GM13977 (cell line): ENCODE data around the gene HHAT.

Experiments
- DNase-seq: peaks from one replicate; pipeline ENCODE4 v3.0.0; 2012; ENCODE audit warnings: low spot score
- CTCF ChIP-seq: IDR thresholded peaks from 2 replicates; pipeline ENCODE4 v1.5.1; 2012; ENCODE audit warnings: mild to moderate bottlenecking, control low read depth; ENCODE audit not compliant: insufficient read depth; ENCODE audit errors: extremely low read depth, missing control alignments
- in situ Hi-C: fragments of 300-500 bp; cut with MboI; formaldehyde crosslinking; loops from one replicate; pipeline ENCODE4 v1.12.0; 2022; ENCODE audit warnings: low sequenced_read_pairs, low pct_unique_long_range_greater_than_20kb, mixed read lengths, inconsistent platforms; ENCODE audit not compliant: unreplicated experiment

HHAT gene

DNA sequence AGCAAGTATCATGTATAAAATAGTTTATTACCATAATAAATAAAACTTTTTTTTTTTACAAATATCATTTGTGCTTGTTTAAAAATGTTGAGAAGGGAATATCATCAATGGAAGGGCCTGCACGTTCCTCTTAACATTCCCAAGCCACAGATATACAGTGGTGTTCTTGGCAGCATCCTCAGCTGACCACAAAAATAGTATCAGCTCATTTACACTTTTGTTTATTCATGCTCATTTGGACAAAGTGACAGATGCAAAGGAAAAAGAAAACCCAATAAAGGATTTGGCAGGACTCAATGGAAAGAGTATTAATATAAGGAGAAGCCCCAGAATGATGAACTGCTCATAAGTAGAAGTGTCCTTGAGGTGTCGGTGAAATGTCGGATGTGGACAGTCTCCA, 349.6 kb downstream of the HHAT start:
- TF ChIP-seq CTCF, result no peak
- DNase-seq, result no peak
- in situ Hi-C loops, result no loop called here

- no peak for DNase-seq
- in situ Hi-C loops, result no loop called here
- TF ChIP-seq CTCF, result no peak
These were observed 352.5 kb downstream of the HHAT start for GRCh38 chr1:210681158-210681557.

DNA sequence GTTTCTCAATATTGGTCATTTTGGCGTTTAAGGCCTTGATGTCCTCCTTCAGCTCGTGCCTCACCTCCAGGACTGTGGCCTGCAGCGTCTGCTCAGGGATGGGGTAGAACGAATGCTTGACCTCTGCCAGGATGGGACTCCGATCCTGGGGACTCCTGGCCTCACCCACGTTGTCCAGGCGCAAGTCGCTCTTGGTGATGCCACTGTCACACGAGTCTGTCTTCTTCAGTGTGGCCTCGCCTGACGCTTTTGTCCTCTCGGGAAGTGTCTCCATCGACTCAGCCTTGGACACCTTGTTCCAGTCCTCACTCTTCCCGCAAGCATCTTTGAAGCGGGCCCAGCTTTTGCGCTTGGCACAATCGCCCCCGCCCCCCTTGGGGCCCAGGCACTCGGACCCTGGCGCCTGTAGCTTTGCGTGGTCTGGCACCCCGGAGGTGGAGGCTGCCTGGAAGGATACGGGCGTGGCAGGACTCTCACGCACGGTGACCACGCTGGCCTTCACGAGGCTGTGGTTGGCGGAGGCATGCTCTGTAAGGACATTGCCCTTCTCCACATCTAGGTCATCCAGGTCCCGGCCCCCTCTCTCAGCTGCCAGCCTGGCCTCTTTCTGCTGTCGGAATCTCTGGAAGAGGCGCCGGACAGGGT, 354.8 kb downstream of the HHAT start:
- in situ Hi-C loops, result no loop called here
- TF ChIP-seq CTCF, result no peak
- DNase-seq, result no peak

DNA sequence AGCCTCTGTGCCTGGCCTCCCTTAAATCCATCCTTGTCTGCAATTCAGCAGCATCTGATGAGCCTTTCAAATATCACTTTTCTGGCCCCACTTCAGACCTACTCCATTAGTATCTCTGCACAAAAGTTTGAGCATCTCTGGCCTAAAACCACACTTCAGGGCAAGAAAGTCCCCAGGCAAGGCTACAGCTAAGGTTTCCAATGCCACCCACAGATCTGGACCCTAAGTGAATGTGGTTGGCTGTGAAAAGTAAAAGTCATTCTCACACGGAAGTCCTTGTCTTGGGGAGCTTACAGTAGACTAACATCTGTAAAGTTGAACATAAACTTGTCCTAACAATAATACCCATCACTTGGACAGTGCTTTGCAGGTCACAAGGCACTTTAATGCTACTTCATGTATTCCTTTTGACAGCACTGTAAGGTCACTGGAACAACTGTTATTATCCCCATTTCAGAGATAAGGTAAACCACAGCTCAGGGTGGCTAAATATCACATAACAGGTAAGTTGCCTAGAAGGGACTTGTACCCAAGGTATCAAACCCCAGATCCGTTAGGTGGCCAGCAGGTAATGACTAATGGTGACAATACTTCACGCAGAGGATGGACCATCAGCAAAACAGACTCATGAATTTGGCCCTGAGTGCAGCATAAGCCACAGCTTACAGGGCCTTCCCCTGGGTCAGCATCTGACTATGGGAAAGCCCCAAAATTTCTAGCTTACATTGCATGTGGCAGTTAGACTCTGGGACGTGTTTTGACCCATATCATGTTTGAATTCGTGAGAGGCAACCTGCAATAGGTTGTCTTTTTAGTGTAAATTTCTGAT, 356.0 kb downstream of the HHAT start:
- in situ Hi-C loops, result no loop called here
- DNase-seq, result peak; percentile 85
- no peak for TF ChIP-seq CTCF

GRCh38 chr1:210685295-210685650, 356.6 kb downstream of the HHAT start:
- in situ Hi-C loops, result no loop called here
- DNase-seq, result no peak
- no peak for TF ChIP-seq CTCF

DNA sequence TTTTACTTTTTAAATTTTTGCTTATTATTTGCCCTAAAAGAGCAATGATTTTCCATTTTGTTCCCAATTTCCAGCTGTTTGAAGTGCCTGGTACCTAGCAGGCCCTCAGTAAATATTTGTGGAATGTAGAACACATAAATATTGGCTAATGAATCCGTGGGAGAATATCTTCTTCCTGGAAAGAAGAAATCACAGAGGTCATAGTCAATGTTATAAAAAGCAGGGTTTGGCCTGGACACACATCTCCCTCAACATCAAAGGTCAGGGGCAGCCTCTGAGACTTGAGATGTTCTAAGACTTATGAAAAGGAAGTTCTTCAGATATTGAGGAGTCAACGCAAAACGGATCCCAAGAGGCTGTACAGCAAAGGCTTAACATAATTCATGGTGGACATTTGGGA, 358.1 kb downstream of the HHAT start:
- TF ChIP-seq CTCF, result no peak
- no peak for DNase-seq
- in situ Hi-C loops, result no loop called here
